Neural cell (in vitro differentiated cells): ENCODE results near the gene PPM1N.

Source experiments
- CTCF ChIP-seq: fragments of 450-650 bp; IDR thresholded peaks from 2 replicates; pipeline ENCODE4 v1.5.1; 2014; ENCODE audit warnings: antibody characterized with exemption, mild to moderate bottlenecking, moderate library complexity; ENCODE audit not compliant: poor library complexity, severe bottlenecking
- EZH2 ChIP-seq: fragments of 200-600, 300-800 bp; shearing (Covaris generic), sonication (generic); IDR thresholded peaks from 2 replicates; pipeline ENCODE4 v1.6.1; 2014; ENCODE audit warnings: antibody characterized with exemption, low read length, borderline replicate concordance, mild to moderate bottlenecking; ENCODE audit not compliant: insufficient read depth, poor library complexity, severe bottlenecking
- MXI1 ChIP-seq: fragments of 450-650 bp; conservative IDR thresholded peaks from 2 replicates; pipeline ENCODE4 v1.6.1; 2014; ENCODE audit warnings: antibody characterized with exemption, mild to moderate bottlenecking; ENCODE audit not compliant: poor library complexity, severe bottlenecking
- POLR2AphosphoS5 ChIP-seq: IDR thresholded peaks from 2 replicates; pipeline ENCODE4 v1.6.1; 2012
- REST ChIP-seq: IDR thresholded peaks from 2 replicates; pipeline ENCODE4 v1.6.1; 2012; ENCODE audit warnings: borderline replicate concordance
- SMC3 ChIP-seq: fragments of 450-650 bp; conservative IDR thresholded peaks from 2 replicates; pipeline ENCODE4 v1.6.1; 2014; ENCODE audit warnings: antibody characterized with exemption, mild to moderate bottlenecking, moderate library complexity; ENCODE audit not compliant: poor library complexity
- TAF1 ChIP-seq: IDR thresholded peaks from 2 replicates; pipeline ENCODE4 v1.6.1; 2012; ENCODE audit warnings: low read depth

- no peak for TF ChIP-seq MXI1
- TF ChIP-seq CTCF, result no peak
- no peak for TF ChIP-seq POLR2AphosphoS5
- no peak for TF ChIP-seq EZH2
- TF ChIP-seq TAF1, result no peak
- no peak for TF ChIP-seq SMC3
- TF ChIP-seq REST, result no peak
Observed at GRCh38 chr19:45526971-45527370, 28.7 kb downstream of the PPM1N start.
